Smooth muscle cell (in vitro differentiated cells): ENCODE measurements around the gene CYTH4. TPM values are rescaled to one million over a fixed set of nuclear protein-coding genes. Genes with fewer than 3 reads are reported as not detected.

Experiments
- DNase-seq: peaks from one replicate; lab custom pipeline; 2025; ENCODE audit not compliant: unreplicated experiment; lab: John Stamatoyannopoulos, UW
- H2AFZ ChIP-seq: fragments of 200-600 bp; sonication (generic); 2 replicates; pipeline ENCODE4 v1.6.0; 2016; ENCODE audit warnings: antibody characterized with exemption, low read depth, mild to moderate bottlenecking
- H3F3A ChIP-seq: fragments of 200-600 bp; sonication (generic); 2 replicates; pipeline ENCODE4 v1.6.0; 2017; ENCODE audit warnings: antibody characterized with exemption, low read depth
- H3K27ac ChIP-seq: fragments of 200-600 bp; sonication (generic); 2 replicates; pipeline ENCODE4 v1.5.1; 2016; ENCODE audit warnings: low read depth, mild to moderate bottlenecking
- H3K27me3 ChIP-seq: fragments of 200-600 bp; sonication (generic); 2 replicates; pipeline ENCODE4 v1.6.1; 2016; ENCODE audit warnings: low read depth, mild to moderate bottlenecking
- H3K36me3 ChIP-seq: fragments of 200-600 bp; sonication (generic); 2 replicates; pipeline ENCODE4 v1.5.1; 2016; ENCODE audit warnings: low read depth
- H3K4me1 ChIP-seq: fragments of 200-600 bp; sonication (generic); 2 replicates; pipeline ENCODE4 v1.5.1; 2016; ENCODE audit warnings: low read depth
- H3K4me2 ChIP-seq: fragments of 200-600 bp; sonication (generic); 2 replicates; pipeline ENCODE4 v1.6.0; 2016; ENCODE audit warnings: mild to moderate bottlenecking
- H3K4me3 ChIP-seq: fragments of 200-600 bp; sonication (generic); 2 replicates; pipeline ENCODE4 v1.5.1; 2016; ENCODE audit warnings: mild to moderate bottlenecking
- H3K79me2 ChIP-seq: fragments of 200-600 bp; sonication (generic); 2 replicates; pipeline ENCODE4 v1.6.0; 2016; ENCODE audit warnings: low read depth, mild to moderate bottlenecking
- H3K9ac ChIP-seq: fragments of 200-600 bp; sonication (generic); 2 replicates; pipeline ENCODE4 v1.6.0; 2016; ENCODE audit warnings: low read depth
- H3K9me3 ChIP-seq: fragments of 200-600 bp; sonication (generic); replicated peaks from 2 replicates; pipeline ENCODE4 v1.5.1; 2016; ENCODE audit warnings: low read depth
- H4K20me1 ChIP-seq: fragments of 200-600 bp; sonication (generic); 2 replicates; pipeline ENCODE4 v1.6.0; 2016; ENCODE audit warnings: low read depth
- CTCF ChIP-seq: fragments of 200-600 bp; sonication (generic); IDR thresholded peaks from 2 replicates; pipeline ENCODE4 v1.5.1; 2017; ENCODE audit warnings: borderline replicate concordance, mild to moderate bottlenecking, antibody characterized with exemption; ENCODE audit not compliant: insufficient read depth, poor library complexity, severe bottlenecking
- WGBS: methylation state at CpG from one replicate; pipeline ENCODE4 v1.1.7; 2016; ENCODE audit warnings: low lambda C conversion rate; 5-methylcytosine and 5-hydroxymethylcytosine counted together
- polyA plus RNA-seq: library from polyadenylated mRNA; unstranded; fragments of >200 nt; fragmentation: Nextera tagmentation; extraction: Ambion mirVana; gene quantifications from 2 replicates; pipeline ENCODE4 v1.2.1, GENCODE V29; 2016
- total RNA-seq: library from RNA; depleted of rRNA; stranded (reverse); fragments of >200 nt; gene quantifications from 2 replicates; pipeline ENCODE4 v1.2.3, GENCODE V29; 2014

CYTH4 gene
- total and polyA plus RNA-seq, 2 experiments from 2014 or later: not detected

- no peak overlapping the region for H3K4me2 ChIP-seq
- no peak overlapping the region for H3K9ac ChIP-seq
- no peaks in the 10 kb centered on the region for H3K9me3 ChIP-seq
- peaks cover 23% of the 10 kb centered on the region for H3K4me1 ChIP-seq
- no peak for TF ChIP-seq CTCF
- H3K4me3 ChIP-seq: no peak overlapping the region
- no peak for DNase-seq
- no peak overlapping the region for H2AFZ ChIP-seq
- H3K27ac ChIP-seq: no peak overlapping the region
- H3K79me2 ChIP-seq: no peaks in the 10 kb centered on the region
- H3K27me3 ChIP-seq: peaks cover 59% of the 10 kb centered on the region
- no peaks in the 10 kb centered on the region for H4K20me1 ChIP-seq
- WGBS: 37% methylated on average over 7 of the region's 7 CpGs
- no peaks in the 10 kb centered on the region for H3K36me3 ChIP-seq
- H3F3A ChIP-seq: no peaks in the 10 kb centered on the region
Observed at GRCh38 chr22:37335806-37336199, 53.5 kb downstream of the CYTH4 start.

- Histone ChIP-seq H3K79me2 (no peaks in the 10 kb centered on the region), H3K27ac (no peak overlapping the region), H3K9me3 (no peaks in the 10 kb centered on the region), H3K9ac (no peak overlapping the region), H4K20me1 (no peaks in the 10 kb centered on the region), H3K4me3 (no peak overlapping the region), H3F3A (no peaks in the 10 kb centered on the region), H2AFZ (no peak overlapping the region), H3K4me2 (no peak overlapping the region), H3K36me3 (no peaks in the 10 kb centered on the region), H3K27me3 (peaks cover 64% of the 10 kb centered on the region), H3K4me1 (peaks cover 22% of the 10 kb centered on the region)
- WGBS: 76% methylated on average over 7 of the region's 8 CpGs
- no peak for DNase-seq
- no peak for TF ChIP-seq CTCF
Observed at GRCh38 chr22:37336579-37336978, 54.3 kb downstream of the CYTH4 start.

- Histone ChIP-seq H3K27ac (no peak overlapping the region), H3K79me2 (no peaks in the 10 kb centered on the region), H3K4me1 (peaks cover 22% of the 10 kb centered on the region), H3K4me3 (no peak overlapping the region), H3K27me3 (peaks cover 59% of the 10 kb centered on the region), H3K36me3 (no peaks in the 10 kb centered on the region), H3K9ac (no peak overlapping the region), H4K20me1 (no peaks in the 10 kb centered on the region), H3K4me2 (no peak overlapping the region), H3K9me3 (no peaks in the 10 kb centered on the region), H2AFZ (no peak overlapping the region), H3F3A (no peaks in the 10 kb centered on the region)
- DNase-seq: no peak
- no peak for TF ChIP-seq CTCF
- 70% methylated on average over 8 of the region's 8 CpGs for WGBS
Observed at GRCh38 chr22:37337204-37337943, 55.1 kb downstream of the CYTH4 start.
